Nephron progenitor cell (in vitro differentiated cells): ENCODE data around the gene AP3D1.
A peak's percentile ranks its signal among the peaks of the same experiment; 100 is the strongest.

Experiments
- DNase-seq: peaks from one replicate; pipeline ENCODE4 v3.0.0; 2021
- H3K27ac Mint-ChIP-seq: 2 replicates; pipeline ENCODE4 v1.8.0; 2021; ENCODE audit warnings: mild to moderate bottlenecking, moderate library complexity, mixed read lengths
- H3K27me3 Mint-ChIP-seq: 2 replicates; pipeline ENCODE4 v1.8.0; 2021; ENCODE audit warnings: mild to moderate bottlenecking, low read depth, mixed read lengths; ENCODE audit not compliant: poor library complexity
- H3K36me3 Mint-ChIP-seq: 2 replicates; pipeline ENCODE4 v1.8.0; 2021; ENCODE audit warnings: low read depth, mixed read lengths
- H3K4me1 Mint-ChIP-seq: 2 replicates; pipeline ENCODE4 v1.8.0; 2021; ENCODE audit warnings: mixed read lengths
- H3K4me3 Mint-ChIP-seq: 2 replicates; pipeline ENCODE4 v1.8.0; 2021; ENCODE audit warnings: mild to moderate bottlenecking, moderate library complexity, mixed read lengths
- H3K9me3 Mint-ChIP-seq: 2 replicates; pipeline ENCODE4 v1.8.0; 2021; ENCODE audit warnings: mild to moderate bottlenecking, moderate library complexity, mixed read lengths
- TF ChIP-seq, protein P1 (sequence below): fragments of 200-600 bp; sonication (generic); IDR thresholded peaks from 2 replicates; pipeline ENCODE4 v1.5.0; 2021; ENCODE audit warnings: antibody characterized with exemption

AP3D1 gene

DNA sequence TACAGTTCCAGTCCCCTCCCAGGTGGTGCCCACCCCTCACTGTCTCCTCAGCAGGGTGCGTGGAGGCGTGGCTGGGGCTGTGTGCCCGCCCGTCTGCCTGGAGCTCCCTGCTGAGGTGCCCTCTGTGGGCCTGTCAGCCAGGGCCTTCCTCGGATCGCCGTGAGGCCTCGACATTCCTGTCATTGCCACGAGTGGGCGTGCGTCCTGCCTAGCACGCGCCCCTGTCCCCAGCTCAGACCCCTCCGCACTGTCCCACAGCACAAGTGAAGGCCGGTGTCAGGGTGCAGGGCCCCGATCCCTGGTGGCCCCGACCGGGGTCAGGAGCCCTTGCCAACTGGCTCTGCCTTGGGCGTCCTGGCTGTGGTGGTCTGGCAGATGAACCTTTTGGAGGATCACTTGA, 44.5 kb upstream of the AP3D1 start:
- Mint-ChIP-seq H3K4me1 (peaks cover 8% of the 10 kb centered on the region), H3K27ac (no peak overlapping the region), H3K36me3 (peaks cover 26% of the 10 kb centered on the region), H3K27me3 (no peaks in the 10 kb centered on the region), H3K4me3 (no peak overlapping the region), H3K9me3 (no peaks in the 10 kb centered on the region)
- TF ChIP-seq, protein P1, sequence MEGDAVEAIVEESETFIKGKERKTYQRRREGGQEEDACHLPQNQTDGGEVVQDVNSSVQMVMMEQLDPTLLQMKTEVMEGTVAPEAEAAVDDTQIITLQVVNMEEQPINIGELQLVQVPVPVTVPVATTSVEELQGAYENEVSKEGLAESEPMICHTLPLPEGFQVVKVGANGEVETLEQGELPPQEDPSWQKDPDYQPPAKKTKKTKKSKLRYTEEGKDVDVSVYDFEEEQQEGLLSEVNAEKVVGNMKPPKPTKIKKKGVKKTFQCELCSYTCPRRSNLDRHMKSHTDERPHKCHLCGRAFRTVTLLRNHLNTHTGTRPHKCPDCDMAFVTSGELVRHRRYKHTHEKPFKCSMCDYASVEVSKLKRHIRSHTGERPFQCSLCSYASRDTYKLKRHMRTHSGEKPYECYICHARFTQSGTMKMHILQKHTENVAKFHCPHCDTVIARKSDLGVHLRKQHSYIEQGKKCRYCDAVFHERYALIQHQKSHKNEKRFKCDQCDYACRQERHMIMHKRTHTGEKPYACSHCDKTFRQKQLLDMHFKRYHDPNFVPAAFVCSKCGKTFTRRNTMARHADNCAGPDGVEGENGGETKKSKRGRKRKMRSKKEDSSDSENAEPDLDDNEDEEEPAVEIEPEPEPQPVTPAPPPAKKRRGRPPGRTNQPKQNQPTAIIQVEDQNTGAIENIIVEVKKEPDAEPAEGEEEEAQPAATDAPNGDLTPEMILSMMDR: no peak
- DNase-seq: no peak

DNA sequence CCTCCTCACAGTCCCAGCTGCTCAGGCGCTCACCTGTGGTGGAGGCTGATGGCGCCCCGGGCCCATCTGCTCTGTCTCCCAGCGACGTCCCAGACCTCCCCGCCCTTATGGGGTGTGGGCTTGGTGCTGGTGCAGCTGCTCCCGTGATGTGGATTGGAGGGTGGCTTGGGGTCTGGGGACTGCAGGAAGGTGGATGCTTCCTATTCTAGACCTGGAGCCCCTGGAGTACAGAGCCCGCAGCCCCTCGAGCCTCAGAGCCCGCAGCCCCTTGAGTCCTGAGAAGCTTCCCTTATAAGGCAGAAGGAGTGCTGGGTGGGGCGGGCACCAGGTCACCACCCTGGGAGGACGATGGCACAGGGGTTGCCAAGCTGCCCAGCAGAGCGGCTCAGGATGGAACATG, 44.0 kb upstream of the AP3D1 start:
- H3K9me3 Mint-ChIP-seq: no peaks in the 10 kb centered on the region

DNA sequence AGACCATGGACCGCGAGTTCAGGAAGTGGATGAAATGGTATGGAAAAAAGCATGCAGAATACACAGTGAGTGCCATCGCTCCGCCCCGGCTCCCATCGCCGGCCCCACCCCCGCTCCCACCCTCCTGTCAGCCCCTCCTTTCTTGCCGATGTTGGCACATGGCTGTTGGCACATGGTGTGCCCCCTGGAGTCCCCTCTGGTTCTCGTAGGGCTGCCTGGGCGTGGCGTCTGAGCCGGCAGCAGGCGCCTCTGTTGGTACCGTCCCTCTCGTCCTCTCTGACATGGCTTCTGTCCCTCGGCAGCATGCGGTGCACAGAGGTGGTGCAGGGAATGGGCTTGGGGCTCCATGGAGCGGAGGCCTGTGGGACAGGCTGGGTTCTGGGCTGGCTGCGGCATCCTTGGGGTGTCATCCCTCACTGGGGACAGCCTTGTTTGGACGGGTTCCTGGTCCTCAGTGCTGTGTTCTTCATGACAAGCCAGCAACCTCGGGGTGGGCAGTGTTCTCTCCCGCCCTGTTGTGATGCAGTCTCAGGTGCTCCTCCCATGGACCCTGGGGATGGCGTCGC, 43.2 kb upstream of the AP3D1 start:
- no peak for DNase-seq
- no peak overlapping the region for H3K27ac Mint-ChIP-seq
- no peak overlapping the region for H3K4me3 Mint-ChIP-seq
- H3K4me1 Mint-ChIP-seq: peaks cover 8% of the 10 kb centered on the region
- H3K36me3 Mint-ChIP-seq: peaks cover 28% of the 10 kb centered on the region
- TF ChIP-seq, protein P1: no peak
- H3K9me3 Mint-ChIP-seq: no peaks in the 10 kb centered on the region
- H3K27me3 Mint-ChIP-seq: no peaks in the 10 kb centered on the region

More for the DNA sequence above, 44.0 kb upstream of the AP3D1 start:
- no peaks in the 10 kb centered on the region for H3K27me3 Mint-ChIP-seq
- no peak overlapping the region for H3K4me3 Mint-ChIP-seq
- H3K27ac Mint-ChIP-seq: peak overlapping the region; percentile 29
- H3K4me1 Mint-ChIP-seq: peaks cover 8% of the 10 kb centered on the region
- DNase-seq: no peak
- TF ChIP-seq, protein P1: no peak
- peaks cover 28% of the 10 kb centered on the region for H3K36me3 Mint-ChIP-seq

DNA sequence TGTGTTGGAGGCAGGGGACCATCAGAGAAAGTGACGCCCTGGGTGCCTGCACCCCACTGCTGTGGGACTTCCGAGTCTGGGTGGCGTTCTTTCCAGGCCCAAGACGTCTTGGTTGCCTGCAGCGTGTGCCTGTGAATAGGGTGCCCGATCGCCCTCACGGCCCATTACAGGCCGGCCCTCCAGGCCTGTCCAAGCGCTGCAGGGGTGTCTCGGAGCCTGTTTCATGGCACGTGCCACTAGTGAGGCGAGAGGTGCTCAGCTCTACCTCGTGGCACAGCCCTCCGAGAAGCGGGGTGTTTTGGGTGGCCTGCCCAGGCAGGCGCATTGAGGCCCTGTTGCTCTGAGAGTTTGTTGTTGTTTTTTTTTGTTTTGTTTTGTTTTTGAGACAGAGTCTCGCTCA, 42.4 kb upstream of the AP3D1 start:
- Mint-ChIP-seq H3K4me1 (peaks cover 4% of the 10 kb centered on the region), H3K9me3 (no peaks in the 10 kb centered on the region), H3K27me3 (no peaks in the 10 kb centered on the region), H3K27ac (no peak overlapping the region), H3K36me3 (peaks cover 28% of the 10 kb centered on the region), H3K4me3 (no peak overlapping the region)
- TF ChIP-seq, protein P1: no peak
- no peak for DNase-seq

DNA sequence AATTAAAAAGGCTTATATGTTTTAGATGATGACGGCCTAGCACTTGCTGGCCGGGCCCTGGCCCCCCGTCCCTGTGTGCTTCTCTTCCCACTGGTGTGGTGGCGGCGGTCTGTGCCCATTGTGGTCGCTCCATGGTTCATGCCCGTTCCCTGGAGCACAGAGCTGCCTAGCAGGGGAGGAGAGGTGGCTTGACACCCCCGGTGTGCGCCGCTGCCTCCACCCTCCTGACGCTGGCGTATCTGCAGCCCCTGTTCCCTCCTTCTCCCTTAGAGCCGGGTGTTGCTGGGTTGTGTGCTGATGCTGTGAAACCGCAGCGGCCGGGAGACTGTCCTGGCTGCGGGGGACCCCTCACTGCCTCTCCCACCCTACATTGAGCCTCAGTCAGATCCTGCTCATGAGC, 41.5 kb upstream of the AP3D1 start:
- Mint-ChIP-seq H3K27me3 (no peaks in the 10 kb centered on the region), H3K4me3 (no peak overlapping the region), H3K36me3 (peaks cover 28% of the 10 kb centered on the region), H3K4me1 (no peaks in the 10 kb centered on the region), H3K27ac (no peak overlapping the region), H3K9me3 (no peaks in the 10 kb centered on the region)
- no peak for DNase-seq
- TF ChIP-seq, protein P1: no peak
